Stimulated activated CD8-positive, alpha-beta memory T cell treated with anti-CD3 and anti-CD28 coated beads, Interleukin-7, amount 100 ng/mL, for 48 hours (primary cell): Measurements from ENCODE around the gene SALL2.
"Not testable (repeated sequence)": the region's sequence is repeated elsewhere in the genome, so short reads cannot be mapped to it uniquely, and the experiment has no call there.

Experiments used
- DNase-seq, 2 donors: peaks; one replicate each; pipeline ENCODE4 v3.0.0-alpha.2; 2020; ENCODE audit warnings: low read depth in 1 of 2; ENCODE audit errors: extremely low read depth in 1 of 2

Gene SALL2

DNA sequence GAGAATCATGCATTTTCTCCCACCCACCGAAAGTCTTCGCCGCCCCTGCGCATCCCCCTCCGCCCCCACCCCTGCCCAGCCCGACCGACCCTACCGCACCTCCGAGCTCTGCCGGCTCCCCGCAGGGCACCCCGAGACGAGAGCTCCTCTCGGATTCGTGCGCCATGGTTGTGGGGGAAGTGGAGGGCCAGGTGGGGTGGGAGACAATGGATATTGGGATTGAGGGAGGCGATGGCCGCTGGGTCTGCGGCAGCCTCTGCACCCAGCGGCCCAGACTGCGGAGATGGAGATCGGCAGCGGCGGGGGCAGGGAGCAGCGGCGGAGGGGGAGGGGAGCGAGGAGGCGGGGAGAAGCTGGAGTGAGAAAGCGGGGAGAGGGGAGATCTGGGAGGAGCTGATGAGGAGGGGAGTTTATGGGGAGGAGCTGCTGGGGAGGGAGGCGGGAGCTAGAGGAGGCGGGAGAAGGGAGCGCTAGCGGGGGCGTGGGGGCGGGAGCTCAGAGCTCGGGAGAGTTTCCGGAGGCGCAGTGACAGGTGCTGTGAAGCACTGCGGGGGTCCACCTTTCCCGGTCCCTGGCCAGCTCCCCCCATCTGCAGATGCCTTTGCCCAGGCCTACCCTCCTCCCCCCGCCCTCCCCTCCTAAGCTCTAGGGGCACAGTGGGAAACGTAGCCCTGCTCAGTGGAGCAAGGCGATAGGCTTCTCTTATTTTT lies at the start of gene SALL2:
Gene SALL2, minus strand, starts transcription at position 385 of the 710 bp plus-strand sequence. Its CDS starts 219 bp downstream, at position 166.
- DNase-seq: peak; percentile 24 to 64

DNA sequence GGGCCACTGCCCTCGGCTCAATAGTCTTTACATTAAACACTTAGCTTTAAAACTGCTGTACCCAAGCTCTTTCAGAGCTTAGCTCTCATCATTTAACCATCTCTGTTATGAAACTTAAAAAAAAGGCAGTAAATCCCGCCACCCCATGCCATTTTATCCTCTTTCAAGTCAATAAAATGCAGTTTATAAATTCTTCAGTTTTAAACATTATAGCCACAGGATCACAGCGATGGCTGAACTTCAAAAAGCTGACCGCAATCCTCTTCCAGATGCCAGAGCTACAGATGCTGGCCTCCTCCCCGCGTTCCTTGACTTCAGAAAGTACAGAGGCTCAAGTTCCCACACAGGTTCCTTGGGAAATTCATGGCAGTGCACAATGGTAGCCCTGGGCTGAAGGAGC lies 49.5 kb upstream of the SALL2 start:
- DNase-seq: no peak

DNA sequence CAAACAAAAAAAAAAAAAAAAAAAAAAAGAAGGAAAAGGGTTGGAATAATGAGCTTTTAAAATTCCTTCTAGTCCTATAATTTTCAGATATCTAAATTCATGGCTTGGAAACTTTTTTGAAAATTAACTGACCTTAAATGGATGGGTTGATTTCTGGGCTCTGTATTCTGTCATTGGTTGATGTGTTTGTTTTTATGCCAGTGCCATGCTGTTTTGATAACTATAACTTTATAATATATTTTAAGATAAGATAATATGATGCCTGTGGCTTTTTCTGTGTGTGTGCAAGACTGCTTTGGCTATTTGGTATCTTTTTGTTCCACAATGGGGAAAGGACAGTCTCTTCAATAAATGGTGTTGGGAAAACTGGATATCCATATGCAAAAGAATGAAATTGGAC lies 46.5 kb upstream of the SALL2 start:
- DNase-seq: no peak

DNA sequence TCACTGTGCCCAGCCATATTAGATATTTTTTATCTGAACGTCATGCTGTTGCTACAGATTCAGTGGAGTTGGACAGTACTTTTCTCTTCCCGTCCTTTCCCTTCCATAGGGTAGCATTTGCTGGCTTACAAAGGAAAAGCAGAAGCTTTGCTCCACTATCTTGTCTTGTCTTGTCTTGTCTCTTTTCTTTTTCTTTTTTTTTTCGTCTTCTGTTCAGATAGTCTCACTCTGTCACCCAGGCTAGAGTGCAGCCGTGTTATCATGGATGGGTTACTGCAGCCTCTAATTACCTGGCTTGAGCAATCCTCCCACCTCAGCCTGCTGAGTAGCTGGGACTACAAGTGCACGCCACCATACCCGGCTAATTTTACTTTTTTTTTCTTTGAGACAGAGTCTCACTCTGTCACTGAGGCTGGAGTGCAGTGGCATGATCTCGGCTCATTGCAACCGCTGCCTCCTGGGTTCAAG lies 32.6 kb upstream of the SALL2 start:
- no peak for DNase-seq

DNA sequence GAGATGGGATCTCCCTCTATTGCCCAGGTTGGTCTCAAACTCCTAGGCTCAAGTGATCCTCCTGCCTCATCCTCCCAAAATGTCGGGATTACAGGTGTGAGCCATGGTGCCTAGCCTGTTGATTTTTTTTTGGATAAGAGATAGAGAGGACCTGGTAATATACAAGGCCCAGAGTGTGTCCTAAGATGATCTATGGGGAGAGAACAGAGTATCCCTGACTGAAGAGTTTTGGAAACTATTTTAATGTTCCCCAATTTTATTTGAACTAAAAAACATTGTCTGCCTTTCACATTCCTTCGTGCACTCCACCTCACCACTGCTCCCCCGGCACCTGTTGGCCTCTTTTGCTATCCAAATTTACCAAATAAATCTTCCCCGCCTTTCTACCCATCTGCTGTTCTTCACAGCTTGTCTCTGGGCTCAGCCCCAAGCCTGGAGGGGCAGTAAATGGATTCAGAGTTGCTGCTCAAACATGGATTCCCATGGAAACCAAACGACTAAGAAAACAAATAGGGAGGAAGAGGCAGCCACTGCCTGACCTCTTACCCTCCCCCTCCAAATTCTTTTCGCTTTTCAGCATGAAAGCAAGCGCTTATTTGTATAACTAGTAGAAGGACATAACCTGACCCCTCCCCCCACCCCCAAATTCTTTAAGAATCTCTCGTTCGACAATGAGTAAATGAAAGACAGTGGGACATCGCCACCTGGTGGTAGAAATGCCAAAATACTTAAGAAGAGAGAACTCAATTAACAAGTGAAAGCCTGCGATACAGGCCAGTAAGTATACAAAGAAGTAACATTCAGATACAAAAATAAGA lies 31.1 kb upstream of the SALL2 start:
- peak; percentile 28 to 51 for DNase-seq

DNA sequence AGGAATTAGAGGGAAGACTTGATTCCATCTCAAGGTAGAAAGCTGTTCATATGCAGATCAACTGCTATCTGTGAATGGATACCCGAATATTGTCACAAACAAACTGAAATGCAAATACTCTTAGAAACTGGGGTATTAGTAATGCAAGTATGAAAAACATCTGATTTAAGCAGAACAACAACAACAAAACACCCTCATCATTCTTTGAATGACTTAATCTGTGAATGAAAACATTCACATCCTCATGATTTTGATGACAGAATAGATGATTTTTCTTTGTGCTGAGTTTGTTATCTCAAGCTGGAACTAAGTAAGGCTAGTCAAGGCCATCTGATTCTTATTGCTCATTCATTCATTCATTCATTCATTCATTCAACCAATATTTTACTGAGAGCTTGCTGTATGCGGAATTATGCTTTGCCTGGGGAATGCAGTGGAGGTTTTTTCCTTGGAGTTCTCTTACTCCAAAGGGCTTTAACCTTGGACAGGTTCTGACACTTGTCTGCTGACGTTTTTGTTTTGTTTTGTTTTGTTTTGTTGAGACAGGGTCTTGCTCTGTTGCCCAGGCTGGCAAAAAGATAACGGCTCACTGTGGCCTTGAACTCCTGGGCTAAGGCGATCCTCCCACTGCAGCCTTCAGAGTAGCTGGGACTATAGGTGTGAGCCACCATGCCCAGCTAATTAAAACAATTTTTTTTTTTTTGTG lies 30.4 kb upstream of the SALL2 start:
- no peak for DNase-seq

DNA sequence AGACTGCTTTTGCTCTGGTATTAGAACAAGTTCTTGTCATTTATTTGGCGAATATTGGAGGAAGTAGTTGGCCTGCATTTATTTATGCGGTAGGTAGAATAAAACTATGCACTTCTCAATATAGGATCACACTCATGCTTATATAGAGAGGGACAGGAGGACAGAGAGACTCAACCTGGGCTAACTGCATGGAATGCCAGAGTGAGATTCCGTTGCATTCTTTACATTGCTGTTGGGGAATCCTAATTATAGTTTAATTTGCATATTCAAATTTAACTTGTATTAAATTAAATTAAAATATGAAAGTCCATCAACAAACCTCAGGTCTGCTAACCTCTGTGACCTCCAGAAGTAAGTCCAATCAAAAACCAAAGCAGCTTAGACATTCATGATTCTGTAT lies 27.1 kb upstream of the SALL2 start:
- no peak for DNase-seq

DNA sequence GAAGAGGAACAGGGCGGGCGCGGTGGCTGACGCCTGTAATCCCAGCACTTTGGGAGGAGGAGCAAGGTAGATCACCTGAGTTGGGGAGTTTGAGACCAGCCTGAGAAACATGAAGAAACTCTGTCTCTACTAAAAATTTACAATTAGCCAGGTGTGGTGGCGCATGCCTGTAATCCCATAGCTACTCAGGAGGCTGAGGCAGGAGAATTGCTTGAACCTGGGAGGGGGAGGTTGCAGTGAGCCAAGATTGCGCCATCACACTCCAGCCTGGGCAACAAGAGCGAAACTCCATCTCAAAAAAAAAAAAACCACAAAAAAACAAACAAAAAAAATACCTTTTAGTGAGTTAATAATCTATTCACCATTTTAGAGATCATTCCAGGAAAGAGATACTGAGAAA lies 18.4 kb upstream of the SALL2 start:
- not testable (repeated sequence) for DNase-seq

DNA sequence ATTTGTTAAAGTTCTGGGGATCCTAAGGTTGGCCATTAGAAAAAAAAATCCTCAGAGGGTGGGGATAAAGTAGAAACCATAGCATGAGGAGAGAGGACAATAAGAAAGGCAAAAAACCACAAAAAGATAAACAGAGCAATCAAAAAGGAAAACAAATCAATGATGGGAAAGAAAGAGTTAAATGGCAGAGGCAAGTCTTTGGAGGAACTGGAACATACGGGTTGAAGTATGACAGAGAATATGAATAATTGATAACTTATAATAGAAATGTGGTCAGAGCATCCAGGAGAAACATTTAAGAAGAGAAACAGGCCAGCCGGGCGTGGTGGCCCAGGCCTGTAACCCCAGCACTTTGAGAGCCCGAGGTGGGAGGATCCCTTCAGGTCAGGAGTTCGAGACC lies 17.8 kb upstream of the SALL2 start:
- no peak for DNase-seq

DNA sequence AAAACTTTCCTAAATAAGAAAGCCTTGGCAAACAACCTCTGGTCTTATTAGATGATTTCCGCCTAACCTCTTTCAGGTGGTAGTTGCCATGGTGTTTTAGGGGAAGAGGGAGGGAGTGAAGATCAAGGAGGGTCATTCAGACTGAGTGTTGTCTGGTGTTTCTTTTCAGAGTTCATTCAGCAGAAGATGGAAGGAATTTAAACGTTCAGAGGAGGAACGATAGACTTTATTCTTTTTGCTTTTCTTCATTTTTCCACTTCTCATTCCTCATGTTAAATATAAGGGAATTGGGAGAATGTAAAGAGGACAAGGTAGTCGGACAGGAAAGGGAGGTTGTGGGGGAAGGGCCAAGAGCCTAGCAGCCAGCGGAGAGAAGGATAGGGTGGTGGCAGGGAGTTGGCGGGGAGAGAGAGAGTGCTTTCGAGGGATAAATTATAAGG lies 17.4 kb upstream of the SALL2 start:
- DNase-seq: no peak

DNA sequence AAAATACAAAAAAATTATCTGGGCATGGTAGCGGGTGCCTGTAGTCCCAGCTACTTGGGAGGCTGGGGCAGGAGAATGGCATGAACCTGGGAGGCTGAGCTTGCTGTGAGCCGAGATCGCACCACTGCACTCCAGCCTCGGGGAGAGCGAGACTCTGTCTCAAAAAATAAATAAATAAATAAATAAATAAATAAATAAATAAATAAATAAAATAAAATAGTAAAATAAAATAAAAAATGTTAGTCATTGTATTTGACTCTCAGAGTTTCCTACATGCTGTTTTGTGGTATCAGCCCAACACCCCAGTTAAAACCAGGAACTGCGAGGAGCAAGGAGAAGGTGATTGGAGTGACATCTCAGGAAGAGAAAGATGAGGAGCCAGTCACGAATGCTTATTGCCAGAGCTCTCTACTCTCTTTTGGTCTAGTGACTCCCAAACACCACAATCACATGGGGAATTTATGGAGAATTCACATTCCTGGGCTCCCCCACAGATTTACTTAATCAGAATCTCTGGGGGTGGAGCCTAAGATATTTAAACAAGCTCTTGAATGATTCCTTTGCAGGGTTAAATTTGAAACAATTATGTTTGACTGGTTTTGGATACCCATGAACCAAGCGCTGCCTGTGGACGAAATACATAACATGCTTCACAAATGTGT lies 15.4 kb upstream of the SALL2 start:
- no peak for DNase-seq

DNA sequence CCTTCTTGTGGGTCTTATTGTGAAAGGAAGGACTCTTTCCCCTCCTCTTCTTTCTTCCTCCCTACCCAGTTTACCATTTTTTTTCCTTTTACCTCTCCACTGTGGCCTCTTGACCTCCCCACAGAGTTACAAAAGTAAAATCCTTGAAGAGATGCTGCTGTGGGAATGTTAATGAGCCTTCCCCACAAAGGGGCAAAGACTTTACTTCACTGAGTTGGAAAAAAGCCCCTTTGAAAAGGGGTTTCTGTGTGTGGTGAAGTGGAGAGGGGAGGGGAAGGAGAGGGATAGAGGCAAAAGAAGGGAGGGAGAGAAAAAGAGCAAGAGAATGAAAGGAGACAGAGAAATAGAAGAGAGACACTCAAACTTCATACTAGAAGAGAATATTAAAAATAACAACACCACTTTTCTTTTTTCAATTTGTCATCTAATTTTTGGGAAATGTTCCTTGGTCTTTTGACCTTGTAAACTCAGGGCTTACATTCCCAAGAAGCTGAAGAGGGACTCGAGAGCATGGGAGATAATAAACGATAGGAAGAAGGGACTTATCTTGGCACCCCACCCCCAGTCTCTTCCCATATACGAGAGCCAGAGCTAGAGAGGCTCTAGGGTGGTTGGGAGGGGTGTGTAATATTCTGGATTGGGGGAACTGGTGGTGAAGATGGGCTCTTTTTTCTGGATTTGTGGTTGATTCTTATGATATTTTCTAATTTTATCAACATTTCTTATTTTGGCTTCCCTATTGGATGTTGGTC lies 13.2 kb upstream of the SALL2 start:
- DNase-seq: no peak

DNA sequence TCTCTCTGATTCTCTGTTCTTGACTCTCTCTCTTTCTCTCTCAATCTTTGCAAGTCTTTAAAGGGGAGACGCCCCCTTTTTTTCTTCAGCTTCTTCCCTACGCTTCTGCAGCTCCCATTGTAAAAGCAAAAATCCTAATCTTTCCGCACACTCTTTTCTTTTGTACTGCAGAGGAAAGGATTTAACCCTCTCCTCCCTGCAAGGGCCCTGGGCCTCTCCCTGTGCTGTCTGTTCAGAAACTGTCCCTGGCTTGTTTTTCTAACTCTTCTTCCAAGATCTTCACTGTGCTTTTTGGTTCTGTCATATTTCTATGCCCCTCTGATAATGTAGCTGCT lies 10.9 kb upstream of the SALL2 start:
- DNase-seq: no peak

DNA sequence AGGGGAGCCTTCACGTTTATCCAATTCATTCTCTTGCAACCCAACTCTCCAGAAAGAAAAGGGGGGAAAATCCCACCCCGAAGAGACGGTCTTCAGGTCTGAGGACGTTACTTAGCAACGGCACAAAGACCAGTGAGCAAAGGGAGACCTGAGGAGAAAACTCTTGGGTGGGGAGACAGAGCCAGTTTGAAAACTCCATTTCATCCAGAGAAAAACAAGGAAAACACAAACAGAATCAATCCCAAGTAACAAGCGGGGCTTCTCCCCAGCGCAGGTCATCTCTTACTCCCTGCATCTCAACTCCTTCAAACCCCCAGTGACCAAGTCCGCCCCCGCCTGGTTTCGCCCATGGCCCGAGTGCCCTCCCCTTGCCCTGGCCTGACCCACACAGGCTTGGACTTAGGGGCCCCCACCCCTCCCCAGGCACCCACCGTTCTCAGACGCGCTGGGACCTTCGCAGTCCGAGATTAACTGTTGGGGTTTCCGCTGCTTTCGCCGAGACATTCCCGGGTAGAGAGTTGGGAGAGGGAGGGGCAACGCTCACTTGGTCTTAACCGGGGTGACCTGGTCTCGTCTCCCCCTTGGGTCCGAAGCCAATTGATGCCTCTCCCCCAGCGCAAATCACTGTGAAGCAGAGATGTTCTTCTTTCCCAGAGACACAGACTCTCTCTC lies 10.4 kb upstream of the SALL2 start:
- no peak for DNase-seq

DNA sequence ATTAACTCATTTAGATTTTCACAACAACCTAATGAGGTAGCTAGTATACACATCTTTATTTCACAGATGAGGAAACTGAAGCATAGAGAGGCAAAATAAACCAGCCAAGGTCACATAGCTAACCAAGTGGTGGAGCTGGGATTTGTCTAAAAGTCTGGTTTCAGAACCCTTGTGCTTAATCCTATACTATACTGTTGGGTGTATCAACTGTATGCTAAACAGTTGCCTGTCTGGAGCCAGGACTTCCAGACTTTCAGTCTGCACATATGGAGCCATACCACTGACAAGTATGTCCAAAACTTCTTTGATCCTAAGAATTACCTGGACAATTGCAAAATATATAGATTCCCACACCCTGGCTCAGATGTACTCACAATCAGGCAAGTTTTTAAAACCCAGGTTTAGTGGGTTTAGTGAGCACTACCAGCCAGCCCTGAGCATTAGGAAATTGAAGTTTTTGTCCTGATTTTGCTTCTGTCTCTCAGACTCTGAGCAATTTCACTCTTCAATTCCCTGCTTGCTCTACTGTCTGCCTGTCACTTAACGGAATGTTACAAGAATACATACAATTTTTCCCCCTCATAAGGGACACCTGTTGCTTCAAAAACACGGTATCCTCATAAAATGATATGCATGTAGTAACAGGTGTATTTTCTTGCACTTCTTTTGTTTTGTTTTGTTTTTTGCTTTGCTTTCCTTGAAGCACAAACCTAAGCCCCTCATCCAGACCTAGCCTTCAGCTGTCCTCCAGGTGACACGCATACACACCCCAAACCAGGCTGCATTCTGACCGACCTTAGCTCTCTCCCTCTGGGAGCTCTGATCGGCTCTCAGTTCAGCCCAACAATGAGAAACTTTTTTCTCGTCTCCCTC lies 9.6 kb upstream of the SALL2 start:
- no peak for DNase-seq

DNA sequence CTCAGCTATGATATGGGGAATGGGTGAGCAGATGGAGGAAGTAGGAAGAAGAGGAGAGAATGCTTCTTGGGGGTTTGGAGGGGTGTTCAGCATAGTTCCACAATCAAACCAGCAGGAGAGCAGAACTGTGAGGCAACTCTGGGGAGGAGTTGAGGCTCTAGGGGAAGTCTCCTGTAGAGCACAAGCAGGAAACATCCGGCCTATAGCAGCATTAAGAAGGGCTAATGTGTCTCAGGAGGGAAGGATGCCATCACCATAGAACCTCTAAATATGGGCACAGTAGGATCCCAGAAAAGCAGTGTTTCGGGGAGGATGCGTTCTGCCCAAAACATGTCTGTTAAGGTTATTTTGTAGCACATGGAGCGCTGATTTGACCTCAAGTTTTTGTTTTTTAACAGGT lies 8.4 kb upstream of the SALL2 start:
- no peak for DNase-seq

DNA sequence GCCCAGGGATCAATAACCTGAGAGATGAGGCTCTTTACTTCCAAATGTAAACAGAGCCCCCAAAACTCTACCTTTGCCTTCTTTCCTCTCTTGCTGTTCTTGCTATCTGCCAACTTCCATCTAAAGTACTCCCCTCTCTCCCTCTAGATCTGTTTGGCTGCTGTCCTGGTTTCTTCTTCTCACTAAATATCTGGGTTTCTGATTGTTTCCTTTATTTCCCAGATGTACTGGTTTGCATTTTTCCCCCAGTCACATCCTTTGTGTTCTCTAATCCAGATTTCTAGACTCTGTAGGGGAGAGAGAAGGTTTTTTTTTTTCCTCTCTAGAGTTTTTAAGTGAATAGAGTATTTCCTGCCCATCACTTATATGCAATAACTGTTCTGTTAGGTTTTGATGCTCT lies 7.1 kb upstream of the SALL2 start:
- DNase-seq: no peak

DNA sequence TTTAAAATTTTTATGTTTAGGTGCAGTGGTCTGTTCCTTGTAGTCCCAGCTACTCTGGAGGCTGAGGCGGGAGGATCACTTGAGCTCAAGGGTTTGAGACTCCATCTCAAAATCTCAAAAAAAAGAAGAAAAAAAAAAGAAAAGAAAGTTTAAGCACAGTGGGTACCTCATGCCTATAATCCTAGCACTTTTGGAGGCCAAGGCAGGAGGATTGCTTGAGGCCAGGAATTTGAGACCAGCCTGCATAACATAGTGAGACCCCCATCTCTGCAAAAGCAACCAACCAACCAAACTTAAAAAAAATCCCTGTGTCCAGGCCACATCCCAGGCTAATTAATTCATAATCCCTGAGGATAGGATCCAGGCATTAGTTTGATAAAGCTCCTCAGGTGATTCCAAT lies 3.4 kb upstream of the SALL2 start:
- no peak for DNase-seq
